Gastroesophageal sphincter (tissue), 3 donors: Measurements from ENCODE around the gene CYLD.

Experiments
- POLR2AphosphoS5 ChIP-seq: sonication (generic); formaldehyde crosslinking; IDR thresholded peaks from one replicate; pipeline ENCODE4 v1.6.1; 2017; ENCODE audit warnings: antibody characterized with exemption
- TF ChIP-seq, protein P1 (sequence below), 4 experiments: fragments of 200-600 bp in 2 of 4; fragments of 450-650 bp in 2 of 4; sonication (generic) in 1 of 4; IDR thresholded peaks; one replicate each; pipeline ENCODE4 v1.5.1; 2017 to 2019; ENCODE audit warnings: antibody characterized with exemption in 4 of 4, mild to moderate bottlenecking in 2 of 4, moderate library complexity in 2 of 4

DNA sequence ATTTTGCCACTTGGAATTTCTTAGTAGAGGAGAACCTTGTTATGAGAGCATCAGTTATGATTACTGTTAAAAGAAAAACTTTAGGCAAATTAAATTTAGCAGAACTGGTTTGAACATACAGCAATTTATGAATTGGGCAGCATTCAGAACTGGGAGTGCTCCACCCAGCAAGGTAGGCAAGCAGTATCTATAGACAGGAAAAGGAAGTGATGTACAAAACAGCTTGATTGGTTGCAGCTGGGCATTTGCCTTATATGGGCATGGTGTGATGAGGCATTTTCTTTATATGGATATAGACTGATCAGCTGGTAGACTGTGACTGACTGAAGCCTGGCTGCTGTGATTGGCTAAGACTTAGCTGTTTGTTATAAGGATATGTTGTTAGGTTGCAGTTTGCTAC, 17.6 kb upstream of the CYLD start:
- TF ChIP-seq POLR2AphosphoS5, result no peak
- TF ChIP-seq, protein P1, sequence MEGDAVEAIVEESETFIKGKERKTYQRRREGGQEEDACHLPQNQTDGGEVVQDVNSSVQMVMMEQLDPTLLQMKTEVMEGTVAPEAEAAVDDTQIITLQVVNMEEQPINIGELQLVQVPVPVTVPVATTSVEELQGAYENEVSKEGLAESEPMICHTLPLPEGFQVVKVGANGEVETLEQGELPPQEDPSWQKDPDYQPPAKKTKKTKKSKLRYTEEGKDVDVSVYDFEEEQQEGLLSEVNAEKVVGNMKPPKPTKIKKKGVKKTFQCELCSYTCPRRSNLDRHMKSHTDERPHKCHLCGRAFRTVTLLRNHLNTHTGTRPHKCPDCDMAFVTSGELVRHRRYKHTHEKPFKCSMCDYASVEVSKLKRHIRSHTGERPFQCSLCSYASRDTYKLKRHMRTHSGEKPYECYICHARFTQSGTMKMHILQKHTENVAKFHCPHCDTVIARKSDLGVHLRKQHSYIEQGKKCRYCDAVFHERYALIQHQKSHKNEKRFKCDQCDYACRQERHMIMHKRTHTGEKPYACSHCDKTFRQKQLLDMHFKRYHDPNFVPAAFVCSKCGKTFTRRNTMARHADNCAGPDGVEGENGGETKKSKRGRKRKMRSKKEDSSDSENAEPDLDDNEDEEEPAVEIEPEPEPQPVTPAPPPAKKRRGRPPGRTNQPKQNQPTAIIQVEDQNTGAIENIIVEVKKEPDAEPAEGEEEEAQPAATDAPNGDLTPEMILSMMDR (IDR thresholded peaks at IDR 0.05), result no peak
